C4-2B (cell line): Measurements from ENCODE around the gene CNGB1.

Source experiments
- ZFX ChIP-seq: fragments of 450-650 bp; IDR thresholded peaks from 2 replicates; pipeline ENCODE4 v1.6.1; 2017
- TF ChIP-seq, protein P1 (sequence below): fragments of 450-650 bp; conservative IDR thresholded peaks from 2 replicates; pipeline ENCODE4 v1.5.1; 2017; ENCODE audit warnings: mild to moderate bottlenecking

- TF ChIP-seq, protein P1, sequence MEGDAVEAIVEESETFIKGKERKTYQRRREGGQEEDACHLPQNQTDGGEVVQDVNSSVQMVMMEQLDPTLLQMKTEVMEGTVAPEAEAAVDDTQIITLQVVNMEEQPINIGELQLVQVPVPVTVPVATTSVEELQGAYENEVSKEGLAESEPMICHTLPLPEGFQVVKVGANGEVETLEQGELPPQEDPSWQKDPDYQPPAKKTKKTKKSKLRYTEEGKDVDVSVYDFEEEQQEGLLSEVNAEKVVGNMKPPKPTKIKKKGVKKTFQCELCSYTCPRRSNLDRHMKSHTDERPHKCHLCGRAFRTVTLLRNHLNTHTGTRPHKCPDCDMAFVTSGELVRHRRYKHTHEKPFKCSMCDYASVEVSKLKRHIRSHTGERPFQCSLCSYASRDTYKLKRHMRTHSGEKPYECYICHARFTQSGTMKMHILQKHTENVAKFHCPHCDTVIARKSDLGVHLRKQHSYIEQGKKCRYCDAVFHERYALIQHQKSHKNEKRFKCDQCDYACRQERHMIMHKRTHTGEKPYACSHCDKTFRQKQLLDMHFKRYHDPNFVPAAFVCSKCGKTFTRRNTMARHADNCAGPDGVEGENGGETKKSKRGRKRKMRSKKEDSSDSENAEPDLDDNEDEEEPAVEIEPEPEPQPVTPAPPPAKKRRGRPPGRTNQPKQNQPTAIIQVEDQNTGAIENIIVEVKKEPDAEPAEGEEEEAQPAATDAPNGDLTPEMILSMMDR: no peak
- no peak for TF ChIP-seq ZFX
These were observed 72.0 kb downstream of the CNGB1 start for GRCh38 chr16:57898961-57899360.
